ENCODE data around the gene FFAR3. TPM values are rescaled to one million over a fixed set of nuclear protein-coding genes. Genes with fewer than 3 reads are reported as not detected.

Gene FFAR3
- total RNA-seq, 1 donor from 2014 or later: 0.31 TPM

GRCh38 chr19:35322014-35322413 lies 36.2 kb upstream of the FFAR3 start:
- peaks cover 7% of the 10 kb centered on the region for H3K36me3 Mint-ChIP-seq
- no peak overlapping the region for H3K27ac Mint-ChIP-seq
- H3K4me3 Mint-ChIP-seq: no peak overlapping the region
- no peak for TF ChIP-seq CTCF (IDR thresholded peaks at IDR 0.05; ENCODE audit: unreplicated experiment)
- peaks cover 7% of the 10 kb centered on the region for H3K9me3 Mint-ChIP-seq
- H3K27me3 Mint-ChIP-seq (ENCODE audit: low read depth): no peaks in the 10 kb centered on the region
- DNase-seq (ENCODE audit: low spot score in 2 of 2, unreplicated experiment in 2 of 2): no peak
- peaks cover 18% of the 10 kb centered on the region for H3K4me1 Mint-ChIP-seq

GRCh38 chr19:35327642-35328041 lies 30.6 kb upstream of the FFAR3 start:
- H3K27ac Mint-ChIP-seq: no peak overlapping the region
- no peaks in the 10 kb centered on the region for H3K27me3 Mint-ChIP-seq (ENCODE audit: low read depth)
- H3K4me1 Mint-ChIP-seq: no peaks in the 10 kb centered on the region
- peaks cover 6% of the 10 kb centered on the region for H3K36me3 Mint-ChIP-seq
- no peak for DNase-seq (ENCODE audit: low spot score in 2 of 2, unreplicated experiment in 2 of 2)
- TF ChIP-seq CTCF (IDR thresholded peaks at IDR 0.05; ENCODE audit: unreplicated experiment): no peak
- H3K9me3 Mint-ChIP-seq: no peaks in the 10 kb centered on the region
- H3K4me3 Mint-ChIP-seq: no peak overlapping the region

GRCh38 chr19:35328851-35329285 lies 29.4 kb upstream of the FFAR3 start, which contains the start of gene CD22:
TSS of gene CD22 (plus strand) at chr19:35329187. CDS start at chr19:35332041, 2,854 bp downstream.
- Mint-ChIP-seq H3K4me1 (no peaks in the 10 kb centered on the region), H3K27ac (no peak within 1 kb of the TSS), H3K4me3 (no peak within 1 kb of the TSS), H3K9me3 (no peaks in the 10 kb centered on the region), H3K27me3 (ENCODE audit: low read depth) (no peaks in the 10 kb centered on the region), H3K36me3 (peaks cover 10% of the 10 kb centered on the region)
- no peak for TF ChIP-seq CTCF (IDR thresholded peaks at IDR 0.05; ENCODE audit: unreplicated experiment)
- no peak for DNase-seq (ENCODE audit: low spot score in 2 of 2, unreplicated experiment in 2 of 2)

- H3K4me1 Mint-ChIP-seq: no peaks in the 10 kb centered on the region
- no peaks in the 10 kb centered on the region for H3K27me3 Mint-ChIP-seq (ENCODE audit: low read depth)
- H3K36me3 Mint-ChIP-seq: peaks cover 10% of the 10 kb centered on the region
- no peaks in the 10 kb centered on the region for H3K9me3 Mint-ChIP-seq
- no peak for TF ChIP-seq CTCF (IDR thresholded peaks at IDR 0.05; ENCODE audit: unreplicated experiment)
- DNase-seq (ENCODE audit: low spot score in 2 of 2, unreplicated experiment in 2 of 2): no peak
- no peak overlapping the region for H3K27ac Mint-ChIP-seq
- no peak overlapping the region for H3K4me3 Mint-ChIP-seq
Measured at GRCh38 chr19:35329323-35329722, 28.9 kb upstream of the FFAR3 start.

GRCh38 chr19:35330475-35330874 lies 27.8 kb upstream of the FFAR3 start:
- no peak for DNase-seq (ENCODE audit: low spot score in 2 of 2, unreplicated experiment in 2 of 2)
- no peak overlapping the region for H3K4me3 Mint-ChIP-seq
- H3K27ac Mint-ChIP-seq: no peak overlapping the region
- peaks cover 10% of the 10 kb centered on the region for H3K36me3 Mint-ChIP-seq
- no peaks in the 10 kb centered on the region for H3K4me1 Mint-ChIP-seq
- TF ChIP-seq CTCF (IDR thresholded peaks at IDR 0.05; ENCODE audit: unreplicated experiment): no peak
- no peaks in the 10 kb centered on the region for H3K9me3 Mint-ChIP-seq
- H3K27me3 Mint-ChIP-seq (ENCODE audit: low read depth): no peaks in the 10 kb centered on the region
